HG03175 (cell line): ENCODE data around the gene ZFAND5.
A peak's percentile ranks its signal among the peaks of the same experiment; 100 is the strongest.

ENCODE experiments used
- ATAC-seq: cut with Tn5 transposase; IDR thresholded peaks from one replicate; pipeline ENCODE4 v1.9.1; 2021; ENCODE audit warnings: mild to moderate bottlenecking, moderate library complexity; ENCODE audit not compliant: unreplicated experiment

The ZFAND5 gene, protein sequence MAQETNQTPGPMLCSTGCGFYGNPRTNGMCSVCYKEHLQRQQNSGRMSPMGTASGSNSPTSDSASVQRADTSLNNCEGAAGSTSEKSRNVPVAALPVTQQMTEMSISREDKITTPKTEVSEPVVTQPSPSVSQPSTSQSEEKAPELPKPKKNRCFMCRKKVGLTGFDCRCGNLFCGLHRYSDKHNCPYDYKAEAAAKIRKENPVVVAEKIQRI

GRCh38 chr9:72364679-72365524 lies at the start of gene ZFAND5:
TSS of gene ZFAND5 (minus strand) at chr9:72365208. CDS start at chr9:72360778, 4,430 bp downstream.
- peak; percentile 82 for ATAC-seq

DNA sequence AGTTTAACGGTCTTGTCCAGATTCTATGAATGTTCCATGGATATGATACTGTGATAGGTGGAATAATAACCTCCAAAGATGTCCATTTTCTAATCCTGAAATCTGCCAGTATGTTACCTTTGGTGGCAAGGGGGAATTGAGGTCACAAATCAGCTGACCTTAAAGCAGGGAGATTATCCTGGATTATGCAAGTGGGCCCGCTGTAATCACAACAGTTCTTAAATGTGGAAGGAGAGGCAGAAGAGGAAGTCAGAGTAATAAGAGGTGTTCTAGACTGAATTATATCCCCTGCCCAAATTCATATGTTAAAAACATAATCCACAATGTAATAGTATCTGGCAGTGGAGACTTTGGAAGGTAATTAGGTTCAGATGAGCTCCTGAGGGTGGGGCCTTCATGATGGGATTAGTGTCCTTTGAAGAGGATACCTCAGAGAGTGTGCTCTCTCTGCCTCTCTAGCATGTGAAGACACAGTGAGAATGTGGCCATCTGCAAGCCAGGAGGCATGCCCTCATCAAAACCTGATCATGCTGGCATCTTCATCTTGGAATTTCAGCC lies 47.6 kb upstream of the ZFAND5 start:
- no peak for ATAC-seq

DNA sequence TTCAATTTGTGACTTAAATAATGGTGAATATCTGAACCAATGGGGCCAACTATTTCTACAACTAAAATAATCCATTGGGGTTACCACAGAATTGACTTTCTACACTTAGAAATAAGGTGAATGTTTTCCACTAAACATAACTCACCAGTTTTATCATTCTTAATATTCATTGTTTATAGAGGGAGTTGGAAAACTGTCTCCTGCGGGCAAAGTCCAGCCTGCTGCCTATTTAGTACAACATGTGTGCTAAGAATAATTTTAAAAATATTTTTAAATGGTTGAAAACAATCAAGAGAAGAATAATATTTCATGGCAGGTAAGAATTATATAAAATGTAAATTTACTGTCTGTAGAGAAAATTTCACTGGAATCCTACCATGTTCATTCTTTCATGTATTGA lies 45.2 kb upstream of the ZFAND5 start:
- no peak for ATAC-seq

GRCh38 chr9:72407114-72407513 lies 42.1 kb upstream of the ZFAND5 start:
- no peak for ATAC-seq

- no peak for ATAC-seq
Observed at GRCh38 chr9:72402744-72403143, 37.7 kb upstream of the ZFAND5 start.

DNA sequence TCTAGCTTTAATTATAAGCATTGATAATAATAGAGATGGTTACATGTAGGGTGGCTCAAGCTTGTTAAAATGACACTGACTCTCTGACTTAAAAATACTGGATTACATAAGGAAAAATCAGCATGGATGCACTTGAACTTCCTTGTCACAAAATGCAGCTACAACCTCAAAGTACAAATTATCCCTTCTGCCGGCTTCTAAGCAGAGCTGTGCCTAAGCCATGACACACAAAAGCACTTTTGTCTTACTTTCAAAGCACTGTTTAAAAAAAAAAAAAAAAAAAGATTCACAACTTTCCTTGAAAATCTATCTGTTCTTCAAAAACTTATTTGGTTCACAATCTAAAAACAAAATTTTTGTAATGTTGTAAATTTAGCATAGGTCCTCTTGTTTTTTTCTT lies 36.4 kb upstream of the ZFAND5 start:
- ATAC-seq = no peak

DNA sequence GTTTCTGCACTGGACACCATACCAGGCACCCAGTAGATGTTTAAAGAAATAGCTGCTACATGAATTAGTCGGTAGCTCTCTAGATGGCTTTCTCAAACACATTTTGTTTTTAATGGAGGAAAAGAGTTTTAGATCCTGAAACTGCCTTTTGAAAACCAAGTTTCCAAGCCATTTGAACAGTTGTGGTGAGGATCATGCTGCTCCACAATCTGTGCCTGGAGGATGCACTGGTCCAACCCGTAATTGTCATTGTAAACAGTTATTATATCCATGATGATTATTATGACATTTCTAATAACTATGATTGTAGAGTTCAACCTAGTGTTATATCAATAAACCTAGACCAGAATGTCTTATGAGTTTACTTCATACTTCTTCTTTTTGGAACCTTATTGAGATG lies 35.9 kb upstream of the ZFAND5 start:
- ATAC-seq = no peak

DNA sequence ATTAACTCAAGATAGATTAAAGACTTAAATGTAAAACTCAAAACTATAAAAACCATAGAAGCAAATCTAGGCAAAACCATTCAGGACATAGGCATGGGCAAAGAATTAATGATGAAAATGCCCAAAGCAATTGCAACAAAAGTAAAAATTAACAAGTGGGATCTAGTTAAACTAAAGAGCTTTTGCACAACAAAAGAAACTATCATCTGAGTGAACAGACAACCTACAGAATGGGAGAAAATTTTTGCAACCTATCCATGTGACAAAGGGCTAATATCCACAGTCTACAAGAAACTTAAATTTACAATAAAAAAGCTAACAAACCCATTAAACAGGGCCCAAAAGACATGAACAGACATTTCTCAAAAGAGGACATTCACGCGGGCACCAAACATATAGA lies 34.4 kb upstream of the ZFAND5 start:
- no peak for ATAC-seq

- ATAC-seq = no peak
Observed at GRCh38 chr9:72396247-72397091, 31.5 kb upstream of the ZFAND5 start.

DNA sequence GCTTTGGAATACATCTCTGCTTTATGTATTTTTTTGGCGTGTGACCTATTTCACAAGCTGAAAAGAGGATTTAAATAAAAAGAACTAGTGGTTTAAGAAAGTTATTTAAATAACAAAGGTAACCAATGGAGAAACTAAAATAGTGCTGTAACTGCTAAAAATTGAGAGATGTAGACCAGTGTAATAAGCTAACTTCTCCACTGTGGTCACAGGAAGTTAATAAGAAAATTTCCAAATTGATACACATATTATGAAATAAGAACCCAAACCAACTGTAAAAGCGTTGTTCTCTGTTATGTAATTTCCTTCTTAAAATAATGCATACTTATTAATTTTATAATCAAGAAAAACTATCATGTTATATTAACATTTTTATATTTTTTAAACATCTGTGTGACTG lies 29.1 kb upstream of the ZFAND5 start:
- ATAC-seq = no peak

DNA sequence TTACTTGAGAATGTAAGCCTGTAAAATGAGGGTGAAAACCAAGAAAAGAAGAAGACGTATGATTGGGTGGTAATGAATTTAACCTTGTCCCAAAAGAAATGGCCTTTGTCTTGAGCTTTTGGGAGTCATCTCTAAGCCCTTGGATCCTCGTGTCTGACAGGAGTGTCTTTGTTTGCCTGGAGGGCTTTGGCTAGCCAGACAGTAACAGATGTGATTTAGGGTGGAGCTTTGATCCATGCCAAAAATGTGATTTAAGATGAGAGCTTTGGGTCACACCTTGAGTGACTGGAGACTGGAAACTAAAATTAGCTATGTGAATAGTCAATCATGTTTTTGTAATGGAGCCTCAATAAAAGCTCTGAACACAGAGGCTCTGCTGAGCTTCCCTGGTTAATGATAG lies 25.9 kb upstream of the ZFAND5 start:
- ATAC-seq = no peak

GRCh38 chr9:72386186-72386585 lies 21.2 kb upstream of the ZFAND5 start:
- ATAC-seq = no peak

DNA sequence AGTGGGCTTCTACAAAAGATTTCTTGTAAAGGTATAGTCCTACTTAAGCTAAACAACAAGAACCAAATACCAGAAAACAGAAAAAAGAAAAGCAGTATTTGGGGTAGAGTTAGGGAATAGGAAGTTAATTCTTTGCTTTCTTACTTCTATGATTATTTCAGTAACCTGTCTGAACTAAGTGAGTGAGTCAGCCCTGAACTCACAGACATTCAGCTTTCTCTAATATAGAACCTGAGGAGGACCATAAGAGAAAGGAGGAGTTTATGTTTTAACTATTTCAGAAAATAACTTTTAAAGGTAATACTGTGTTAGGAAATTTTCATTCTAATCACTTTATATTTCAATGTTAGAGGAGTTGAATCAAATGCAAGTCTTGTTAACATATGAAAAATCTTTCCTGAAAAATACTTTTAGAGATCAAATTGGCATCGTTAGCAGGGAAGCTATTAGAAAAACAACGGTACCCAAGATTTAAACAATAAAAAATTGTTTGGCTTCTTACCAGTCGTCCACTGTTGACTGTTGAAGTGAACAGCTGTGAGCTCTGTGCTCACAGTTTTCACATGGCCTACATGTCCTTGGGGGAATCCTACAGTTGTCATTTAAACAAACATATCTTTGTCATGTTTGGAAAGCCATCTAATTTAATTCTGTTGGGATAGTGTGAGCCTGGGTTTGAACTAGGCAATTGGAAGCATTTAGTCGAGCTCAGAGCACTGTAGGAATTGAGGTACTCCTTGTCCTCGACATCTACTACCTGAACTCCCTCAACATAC lies 19.9 kb upstream of the ZFAND5 start:
- no peak for ATAC-seq

- ATAC-seq = no peak
Observed at GRCh38 chr9:72383978-72384709, 19.1 kb upstream of the ZFAND5 start.

DNA sequence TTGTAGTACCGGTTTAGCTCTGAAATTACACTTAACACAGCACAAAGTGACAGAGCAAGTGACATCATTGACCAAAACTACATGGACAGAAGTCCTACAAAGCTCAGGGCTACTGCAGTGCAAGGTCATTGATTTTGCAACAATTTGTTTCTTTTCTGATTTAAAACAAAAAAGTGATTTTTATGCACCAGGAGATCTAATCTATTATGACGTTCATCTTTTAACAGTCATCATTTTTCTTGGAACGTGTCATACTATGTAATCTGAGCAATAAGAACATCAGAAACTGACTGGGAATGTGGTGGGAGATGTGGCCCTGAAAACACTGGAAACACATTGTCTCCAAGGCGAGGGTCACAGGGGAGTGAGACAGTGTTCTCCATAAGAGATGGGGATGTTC lies 17.4 kb upstream of the ZFAND5 start:
- no peak for ATAC-seq

DNA sequence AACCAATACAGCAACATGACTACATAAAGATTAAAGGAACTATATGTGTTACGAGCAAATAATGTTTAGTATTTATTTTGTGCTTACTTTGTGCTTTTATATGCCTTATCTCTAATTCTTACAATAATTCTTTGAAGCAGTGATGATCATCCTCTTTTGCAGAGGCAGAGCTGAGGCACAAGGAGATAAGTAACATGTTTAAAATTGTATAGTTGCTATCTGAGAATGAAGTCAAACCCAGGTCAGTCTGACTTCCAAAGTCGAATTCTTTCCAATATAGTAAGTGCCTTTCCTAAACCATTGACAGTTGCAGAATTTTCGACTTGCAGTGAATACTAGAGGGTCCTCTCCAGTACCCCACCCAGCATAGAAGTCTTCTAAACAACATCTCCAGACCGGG lies 12.0 kb upstream of the ZFAND5 start:
- ATAC-seq = no peak

DNA sequence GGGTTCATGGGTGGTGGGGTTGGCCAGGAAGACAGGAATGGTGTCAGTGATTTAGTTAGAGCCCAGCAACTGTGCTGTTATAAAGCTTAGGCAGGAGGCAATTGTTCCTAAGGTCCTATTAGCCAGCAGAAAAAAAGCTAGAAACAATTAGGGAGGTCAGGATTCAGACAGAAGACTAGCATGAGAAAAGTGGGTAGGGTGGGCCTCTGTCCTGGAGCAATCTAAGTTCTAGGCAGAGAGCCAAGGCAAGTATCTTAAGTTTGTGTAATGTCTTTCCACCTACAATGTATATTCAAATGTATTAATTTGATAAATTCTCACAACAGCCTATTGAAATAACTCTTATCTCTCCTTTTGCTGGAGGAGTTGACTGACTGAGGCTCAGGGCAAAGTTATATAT lies 6.1 kb upstream of the ZFAND5 start:
- no peak for ATAC-seq

DNA sequence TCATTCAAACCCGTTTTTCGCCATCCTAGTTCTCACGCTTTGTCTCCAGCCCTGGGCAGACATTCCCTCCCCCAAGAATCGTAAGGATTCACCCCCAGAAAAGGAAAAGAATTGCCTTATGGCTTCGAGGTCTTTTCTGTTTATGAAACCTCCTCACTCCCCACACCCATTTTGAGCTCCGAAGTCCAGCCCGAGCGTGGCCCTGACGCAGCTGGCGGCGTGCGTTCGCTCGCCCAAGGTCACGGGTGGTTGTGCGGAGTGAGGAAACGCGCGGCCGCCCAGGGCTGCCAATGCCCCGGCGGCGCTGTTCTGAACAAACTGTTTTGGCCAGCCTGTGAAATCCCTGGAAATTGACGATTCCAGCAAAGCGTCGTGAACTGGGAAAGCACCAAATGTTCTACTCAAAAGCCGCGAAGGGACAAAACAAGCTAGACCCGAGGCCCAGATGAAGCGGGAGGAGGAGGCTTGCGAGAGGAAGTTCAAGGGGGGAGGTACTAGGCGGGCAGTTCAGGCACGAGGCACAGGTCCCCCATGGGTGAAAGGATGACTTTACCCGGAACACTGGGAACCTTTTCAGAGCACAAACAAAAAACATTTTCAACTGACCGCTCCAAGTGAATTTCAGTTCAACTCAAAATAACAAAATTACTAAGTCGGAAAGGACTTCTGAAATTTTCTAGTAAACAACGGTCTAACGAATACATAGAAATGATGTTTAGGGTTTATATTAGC lies 683 bp upstream of the ZFAND5 start:
- peak; percentile 35 for ATAC-seq
